ENCODE data around the gene VGLL3.
A peak's percentile ranks its signal among the peaks of the same experiment; 100 is the strongest.
"Not testable (repeated sequence)": the region's sequence is repeated elsewhere in the genome, so short reads cannot be mapped to it uniquely, and the experiment has no call there.

The VGLL3 gene

DNA sequence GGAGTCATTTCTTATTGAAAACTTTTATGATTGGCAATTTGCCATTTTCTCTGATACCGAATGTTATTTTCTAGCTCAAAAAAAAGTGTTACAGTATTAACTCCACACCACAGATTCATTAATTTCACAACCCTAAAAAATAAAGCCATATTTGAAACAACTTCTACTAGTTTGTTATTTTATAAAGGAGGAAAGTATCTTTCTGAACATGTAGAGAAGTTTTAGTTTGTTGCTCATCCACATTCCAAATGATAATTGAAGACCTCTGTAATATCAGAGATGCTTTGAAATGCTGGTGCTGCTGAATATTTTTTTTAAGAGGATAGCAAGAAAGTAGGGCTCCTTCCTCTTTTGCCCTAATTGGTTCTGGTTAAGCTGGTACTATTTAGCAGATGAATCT lies 1.9 kb downstream of the VGLL3 start:
- DNase-seq = no peak

DNA sequence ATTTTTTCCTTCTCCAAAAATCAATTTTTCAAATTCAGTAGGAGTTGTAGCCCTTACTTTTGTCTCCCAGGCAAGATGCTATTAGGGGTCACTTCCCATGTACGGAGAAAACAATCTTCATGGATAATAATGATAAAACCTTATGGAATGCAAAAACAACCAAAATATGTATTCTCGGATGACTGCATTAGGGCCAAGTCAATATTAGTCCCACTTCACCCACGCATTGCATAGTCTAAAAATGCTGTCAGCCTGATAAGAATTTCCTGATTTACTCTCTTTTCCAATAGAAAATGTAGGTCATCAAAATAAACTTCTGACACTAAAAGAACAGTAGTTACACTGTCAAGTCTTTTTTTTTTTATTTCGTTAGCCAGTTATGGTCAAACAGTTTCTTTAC lies 2.7 kb downstream of the VGLL3 start:
- DNase-seq = no peak

DNA sequence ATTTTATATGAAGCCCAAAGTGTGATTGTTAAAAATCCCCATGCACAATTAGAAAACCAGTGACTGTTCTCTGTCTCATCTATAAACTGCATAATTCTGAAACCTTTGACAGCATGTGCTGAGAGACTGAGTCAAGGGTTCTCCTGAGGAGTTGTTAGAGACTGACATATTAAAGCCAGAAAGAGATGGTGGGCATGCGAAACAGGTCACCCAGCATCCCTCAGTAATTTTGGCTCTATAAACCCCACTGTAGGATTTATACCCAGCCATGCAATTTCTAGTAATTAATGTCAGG lies 3.6 kb downstream of the VGLL3 start:
- no peak for DNase-seq

DNA sequence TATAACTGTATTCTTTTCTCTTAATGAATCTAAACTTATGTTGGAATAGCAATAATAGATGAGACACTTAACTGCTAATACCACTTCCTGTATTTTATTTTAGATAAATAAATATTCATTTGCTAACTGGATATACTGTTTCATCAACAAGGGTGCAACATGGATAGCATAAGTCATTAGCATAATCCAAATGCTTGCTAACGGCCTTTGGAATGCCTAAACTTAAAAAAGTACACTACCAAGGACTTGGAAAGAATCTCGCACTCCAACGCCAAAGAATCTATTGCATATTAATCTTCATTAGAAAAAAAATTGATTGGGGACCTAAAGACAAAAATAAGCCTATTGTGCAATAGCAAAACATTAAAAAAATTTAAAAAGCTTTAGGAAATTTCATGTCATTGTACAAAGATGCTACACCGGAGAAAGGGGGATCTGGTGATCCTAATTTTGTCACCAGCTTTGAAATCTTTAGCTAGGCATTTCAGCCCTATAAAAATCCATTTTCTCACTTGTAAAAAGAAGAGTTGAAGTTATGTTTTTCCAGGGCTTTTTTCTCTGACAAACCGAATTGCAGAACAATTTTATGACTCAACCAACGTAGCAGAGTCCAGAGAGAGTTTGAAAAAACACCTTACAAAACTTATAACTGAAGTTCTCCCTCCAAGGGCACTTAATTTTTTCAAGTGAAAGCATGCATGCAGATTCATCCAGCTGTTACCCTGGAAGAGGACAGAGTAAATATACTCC lies 4.1 kb downstream of the VGLL3 start:
- DNase-seq = no peak

DNA sequence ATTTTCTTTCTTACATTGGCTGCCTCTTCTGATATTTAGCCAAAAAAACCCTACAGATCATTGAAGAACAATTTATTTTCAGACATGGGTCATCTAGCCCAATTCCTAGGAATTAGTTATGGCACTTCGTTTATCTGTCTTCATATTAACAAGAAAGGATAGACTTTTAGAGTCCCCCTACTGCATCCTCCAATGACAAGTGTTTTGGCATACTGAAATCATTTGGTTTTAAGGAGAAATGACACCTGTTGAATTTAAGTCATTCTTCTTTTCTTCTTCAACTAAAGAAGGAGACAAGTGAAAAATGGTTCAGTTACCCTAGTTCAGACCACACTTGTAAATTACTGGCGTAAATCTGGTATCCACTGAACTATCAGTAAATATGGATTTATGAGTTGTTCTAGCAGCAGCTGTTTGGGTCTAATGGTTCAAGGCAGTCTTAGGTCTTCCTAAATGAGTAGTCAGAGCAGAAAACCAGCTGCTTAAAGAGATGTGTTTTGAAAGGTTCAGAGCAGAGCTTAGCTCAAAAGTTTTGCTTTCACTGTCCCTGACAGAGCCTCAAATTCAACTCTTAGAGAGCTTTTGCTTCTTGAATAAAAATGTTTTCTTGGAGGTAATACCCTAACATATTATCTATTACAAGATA lies 5.6 kb downstream of the VGLL3 start:
- no peak for DNase-seq

DNA sequence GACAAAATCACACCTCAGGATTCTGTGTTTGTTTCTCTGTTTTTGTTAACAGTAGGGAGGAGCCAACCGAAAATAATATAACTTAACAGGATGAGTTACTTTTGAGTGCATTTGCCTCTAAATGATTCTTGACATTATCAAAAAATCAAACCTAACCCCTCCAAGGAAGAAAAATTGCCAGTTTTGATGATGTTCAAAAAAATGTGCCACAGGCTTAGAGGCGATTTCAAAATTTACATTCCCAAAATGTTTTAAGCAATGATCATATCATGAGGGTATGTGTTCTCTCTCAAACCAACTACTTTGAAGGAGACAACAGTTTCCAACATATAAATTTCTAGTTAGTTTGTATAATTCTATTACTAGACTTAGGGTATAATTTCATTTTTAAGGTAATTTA lies 6.7 kb downstream of the VGLL3 start:
- no peak for DNase-seq

DNA sequence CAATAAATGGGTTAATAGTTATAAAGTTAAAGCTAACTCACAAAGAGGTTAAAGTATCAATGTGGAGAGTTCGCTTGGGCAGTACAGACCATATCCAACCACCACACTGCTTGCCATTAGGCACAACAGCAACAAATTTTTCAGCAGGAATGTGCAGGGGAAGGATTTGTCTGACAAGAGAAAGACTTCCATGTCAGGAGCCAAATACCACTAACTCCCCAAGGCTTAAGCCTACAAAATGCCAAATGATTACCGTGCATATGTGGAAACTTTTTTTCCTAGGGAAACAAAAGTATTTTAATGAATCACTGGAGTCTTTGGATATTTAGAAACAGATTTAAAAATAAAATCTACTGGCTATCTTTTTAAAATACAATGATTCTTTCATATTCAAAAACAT lies 8.1 kb downstream of the VGLL3 start:
- DNase-seq = no peak

DNA sequence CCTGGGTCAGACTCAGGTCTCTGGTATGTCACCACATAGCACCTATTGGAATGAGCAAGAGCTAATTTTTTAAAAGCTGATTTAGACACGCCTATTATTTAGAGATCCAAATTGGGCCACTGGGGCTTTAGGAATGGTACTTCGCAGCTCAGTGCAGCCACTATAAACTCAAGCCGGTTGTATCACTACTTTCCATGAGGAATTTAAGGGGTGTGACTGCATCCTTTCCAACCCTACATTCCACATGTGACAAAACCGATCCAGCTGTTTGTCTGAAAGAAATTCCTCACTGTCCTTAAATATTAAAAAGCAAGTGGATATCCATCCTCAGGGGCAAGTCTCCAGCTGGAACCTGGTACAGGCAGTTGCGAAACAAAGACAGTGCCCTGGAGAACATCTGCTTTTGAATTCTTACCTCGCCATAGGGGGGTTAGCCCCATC lies 12.8 kb downstream of the VGLL3 start:
- no peak for DNase-seq

DNA sequence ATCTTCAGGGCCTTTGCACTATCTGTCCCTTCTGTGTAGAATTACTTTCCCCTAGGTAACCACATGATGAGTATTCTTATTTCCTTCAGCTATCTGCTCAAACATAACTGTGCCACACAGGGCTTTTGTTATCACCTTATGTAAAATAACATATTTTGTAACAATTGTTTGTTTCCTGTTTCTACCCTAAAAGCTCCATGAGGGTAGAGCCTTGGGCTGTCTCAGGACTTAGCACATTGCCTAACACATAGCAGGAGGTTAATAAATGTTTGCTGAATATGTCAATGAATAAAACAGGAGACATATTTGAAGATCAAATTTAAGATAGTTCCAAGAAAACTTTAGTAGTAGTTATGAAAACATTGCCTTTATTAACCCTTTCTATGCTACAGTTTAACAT lies 14.7 kb downstream of the VGLL3 start:
- no peak for DNase-seq

DNA sequence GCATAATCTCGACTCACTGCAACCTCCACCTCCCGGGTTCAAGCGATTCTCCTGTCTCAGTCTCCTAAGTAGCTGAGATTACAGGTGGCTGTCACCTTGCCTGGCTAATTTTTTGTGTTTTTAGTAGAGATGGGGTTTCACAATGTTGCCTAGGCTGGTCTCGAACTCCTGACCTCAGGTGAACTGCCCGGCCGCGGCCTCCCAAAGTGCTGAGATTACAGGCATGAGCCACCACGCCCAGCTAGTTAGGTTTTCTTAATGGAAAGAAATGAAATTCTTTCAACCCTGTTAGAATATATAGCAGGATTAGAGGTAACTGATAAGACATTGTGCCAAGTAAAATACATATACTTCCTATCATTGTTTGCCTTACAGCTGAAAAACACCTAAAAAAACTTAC lies 16.8 kb downstream of the VGLL3 start:
- DNase-seq = not testable (repeated sequence)

DNA sequence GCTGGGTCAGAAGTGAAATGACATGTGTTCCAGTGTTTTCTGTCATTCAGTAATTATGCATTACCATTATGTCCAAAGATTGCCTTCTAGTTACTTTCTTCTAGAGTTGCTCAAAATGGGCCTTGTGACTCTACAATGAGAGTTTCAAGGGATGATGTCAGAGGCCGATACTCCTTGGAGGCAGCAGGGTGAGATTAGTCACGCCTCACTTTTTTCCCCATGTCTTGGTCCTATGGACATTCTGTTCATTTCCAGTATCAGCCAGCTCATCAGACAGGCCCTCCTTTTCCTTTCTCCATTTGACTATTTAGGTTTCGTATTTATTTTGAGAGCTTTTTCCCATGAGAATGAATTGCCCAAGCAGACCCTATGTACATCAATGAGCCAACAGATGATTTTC lies 17.5 kb downstream of the VGLL3 start:
- DNase-seq = no peak

DNA sequence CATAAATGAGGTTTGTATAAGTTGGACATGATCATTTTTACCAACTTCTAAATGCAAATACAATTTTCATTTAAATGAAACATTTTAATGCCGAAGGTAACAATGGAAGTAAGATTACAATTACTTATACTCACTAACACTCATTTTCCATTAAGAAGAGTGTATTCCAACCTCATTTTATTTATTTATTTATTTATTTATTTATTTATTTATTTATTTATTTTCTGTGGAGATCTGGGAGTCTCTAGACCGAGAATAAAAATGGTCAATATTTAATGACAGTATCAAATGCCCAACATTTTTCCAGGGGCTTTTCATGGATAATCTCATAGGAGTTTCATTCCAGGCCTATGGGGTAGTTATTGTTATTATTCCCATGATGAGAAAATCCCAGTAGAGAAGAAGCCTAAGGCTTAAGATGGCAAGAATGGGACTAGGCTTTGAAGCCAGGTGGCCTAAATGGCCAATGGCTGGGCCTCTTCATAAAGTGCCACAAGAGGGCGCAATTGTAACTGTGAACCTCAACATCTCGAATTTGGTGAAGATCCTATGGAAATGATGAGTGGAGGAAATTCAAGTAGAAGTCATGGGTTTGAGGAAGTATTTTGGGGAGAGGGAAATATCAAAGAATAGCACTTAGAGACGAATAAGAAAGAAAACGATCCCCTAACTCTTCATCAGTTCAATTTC lies 21.3 kb downstream of the VGLL3 start:
- peak; percentile 33 for DNase-seq

DNA sequence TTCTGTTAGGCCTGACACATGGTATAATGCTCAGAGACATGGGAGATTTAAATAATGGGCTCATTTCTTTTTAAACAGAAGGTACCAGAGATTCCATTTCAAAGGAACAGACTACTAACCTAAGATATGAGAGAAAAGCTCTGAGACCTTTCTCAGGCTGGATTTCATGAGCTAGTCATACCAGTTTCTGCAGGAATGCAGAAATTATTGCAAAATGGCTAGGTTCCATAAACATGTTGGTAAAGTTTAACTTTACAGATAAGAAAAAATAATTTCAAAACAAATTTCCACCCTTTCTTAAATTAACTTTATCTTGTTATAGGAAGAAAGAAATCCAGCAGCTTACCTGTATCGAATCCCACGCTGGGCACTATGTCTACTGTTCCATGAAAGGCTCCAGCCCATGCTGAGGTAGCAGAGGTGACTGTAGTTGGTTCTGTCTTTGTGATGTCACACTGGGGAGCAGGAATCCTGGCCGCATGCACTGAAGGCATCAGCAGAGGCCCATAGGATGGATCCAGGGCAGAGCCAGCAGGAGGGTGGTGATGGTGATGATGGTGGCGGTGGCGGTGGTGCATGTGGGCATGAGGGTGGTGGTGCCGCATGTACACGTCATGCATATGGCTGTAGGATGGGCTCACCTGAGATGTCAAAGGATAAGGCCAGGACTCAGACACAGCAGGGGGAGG lies 22.6 kb downstream of the VGLL3 start:
- DNase-seq = no peak

DNA sequence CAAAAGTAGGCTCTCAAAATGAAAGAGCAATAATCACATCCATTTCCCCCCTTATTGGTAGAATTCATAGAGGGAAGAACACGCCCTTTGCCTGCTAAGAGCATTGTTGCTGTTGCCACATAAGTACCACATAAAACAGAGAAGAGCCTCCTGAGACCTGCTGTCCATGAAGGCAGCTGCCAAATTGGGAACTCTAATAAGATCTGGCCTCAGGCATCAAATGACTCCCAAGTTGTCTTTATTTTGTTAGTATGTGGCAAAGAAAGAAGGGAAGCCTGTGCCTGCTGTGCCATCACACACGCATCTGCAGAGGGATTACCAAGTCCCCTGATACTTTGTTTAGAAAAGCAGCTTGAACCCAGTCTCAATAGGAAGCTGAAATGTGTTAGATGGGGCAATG lies 23.9 kb downstream of the VGLL3 start:
- DNase-seq = no peak

DNA sequence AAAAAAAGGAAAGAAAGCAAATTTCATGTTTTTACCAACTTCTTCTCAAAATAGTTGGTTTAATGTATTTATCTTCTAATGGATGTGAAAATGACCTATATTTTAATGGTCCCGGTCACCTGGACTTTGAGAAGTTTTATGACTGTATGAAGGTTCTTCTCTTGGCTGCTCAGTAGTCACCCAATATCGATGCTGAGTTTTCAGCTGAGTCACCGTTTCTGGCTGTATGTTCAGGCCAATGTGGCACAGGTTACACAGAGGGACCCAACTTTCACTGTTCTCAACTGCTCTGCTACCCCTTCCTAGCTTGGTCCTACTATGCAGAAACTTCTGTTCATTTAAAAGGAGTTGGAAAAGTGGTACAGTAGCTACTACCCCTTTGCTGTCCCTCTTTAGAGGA lies 25.8 kb downstream of the VGLL3 start:
- DNase-seq = no peak

DNA sequence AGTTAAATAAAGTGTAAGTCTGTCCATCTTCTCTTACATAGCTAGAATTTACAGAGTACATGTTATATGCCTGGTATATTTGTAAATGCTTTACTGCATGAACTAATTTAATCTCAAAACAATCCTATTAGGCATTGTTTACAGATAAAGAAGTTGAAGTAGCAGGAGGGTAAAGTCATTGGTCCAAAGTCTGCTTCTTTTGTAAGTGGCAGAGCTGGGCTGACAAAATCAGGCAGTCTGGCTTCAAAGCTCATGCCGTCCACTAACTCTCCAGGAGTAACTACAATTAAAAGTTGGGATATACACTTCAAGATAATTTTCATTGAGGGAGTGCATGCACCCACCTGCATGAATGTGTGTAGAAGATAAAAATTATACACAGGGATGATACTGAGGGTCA lies 27.3 kb downstream of the VGLL3 start:
- DNase-seq = no peak

DNA sequence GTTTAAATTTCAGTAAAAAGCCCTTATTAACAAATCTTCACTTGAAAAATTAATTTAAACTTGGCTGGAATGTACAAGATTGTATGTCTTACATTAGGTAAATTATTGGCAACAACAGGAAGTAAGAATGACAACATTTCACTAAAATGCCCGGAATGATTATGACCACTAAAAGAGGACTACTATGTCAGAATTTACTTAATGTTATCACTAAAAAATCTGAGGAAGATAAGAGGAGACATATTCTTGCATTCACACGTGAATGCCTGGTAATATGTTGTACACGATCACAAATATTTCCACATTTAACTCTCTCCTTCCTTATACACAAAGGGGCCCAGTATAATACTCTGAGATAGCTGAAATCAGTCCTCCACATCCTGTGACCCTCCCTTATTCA lies 29.7 kb downstream of the VGLL3 start:
- DNase-seq = no peak

DNA sequence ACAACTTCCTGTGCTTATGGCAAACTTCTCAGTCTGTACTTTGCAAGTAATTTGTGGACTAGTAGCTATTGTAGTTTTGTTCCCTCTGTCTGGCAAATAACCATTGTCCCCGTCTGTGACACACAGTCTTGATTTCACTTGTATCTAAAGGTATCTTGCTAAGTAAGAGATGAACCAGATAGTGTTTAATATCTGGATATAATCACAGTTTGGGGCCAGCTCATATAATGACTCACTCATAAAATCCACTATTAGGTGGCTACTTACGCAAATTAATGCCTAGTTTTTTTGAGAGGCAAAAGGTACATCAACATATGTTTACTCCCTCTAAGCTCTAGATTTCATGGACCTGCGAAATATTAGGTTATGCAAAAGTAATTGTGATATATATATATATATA lies 30.4 kb downstream of the VGLL3 start:
- no peak for DNase-seq

DNA sequence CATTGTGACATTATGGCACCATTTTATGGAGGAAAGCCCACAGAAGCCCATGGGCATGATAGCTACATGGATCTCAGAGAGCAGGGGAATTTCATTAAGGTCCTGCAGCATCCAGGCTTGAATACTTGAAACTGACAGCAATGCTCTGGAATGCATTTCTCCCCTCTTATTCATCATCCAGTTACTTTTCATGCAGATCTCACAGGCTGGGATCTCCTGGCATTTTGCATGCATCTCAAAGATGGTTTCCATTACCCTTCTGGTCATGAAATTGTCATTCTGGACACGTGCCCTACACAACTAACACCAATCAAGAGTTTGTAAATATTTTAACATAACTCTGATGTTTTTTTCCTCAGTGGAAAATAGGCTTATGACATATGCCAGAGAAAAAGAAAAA lies 32.4 kb downstream of the VGLL3 start:
- DNase-seq = no peak

DNA sequence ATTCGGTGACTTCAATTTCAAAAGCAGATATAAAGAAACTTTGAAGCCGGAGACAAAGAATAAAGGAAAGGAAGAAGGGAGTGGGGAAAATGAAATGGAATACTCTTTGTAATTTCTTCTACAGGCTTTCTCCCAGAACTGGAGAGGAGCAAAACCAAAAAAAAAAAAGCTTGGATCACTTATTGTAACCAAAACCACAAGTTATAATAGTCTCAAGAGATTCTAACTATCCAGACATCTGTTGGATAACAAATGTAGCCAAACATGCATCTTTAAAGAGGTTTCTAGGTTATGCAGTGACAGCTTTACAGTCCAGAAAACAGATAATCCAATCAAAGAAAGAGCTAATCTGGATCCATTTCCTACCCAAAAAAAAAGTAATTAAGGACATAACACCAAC lies 36.2 kb downstream of the VGLL3 start:
- no peak for DNase-seq

DNA sequence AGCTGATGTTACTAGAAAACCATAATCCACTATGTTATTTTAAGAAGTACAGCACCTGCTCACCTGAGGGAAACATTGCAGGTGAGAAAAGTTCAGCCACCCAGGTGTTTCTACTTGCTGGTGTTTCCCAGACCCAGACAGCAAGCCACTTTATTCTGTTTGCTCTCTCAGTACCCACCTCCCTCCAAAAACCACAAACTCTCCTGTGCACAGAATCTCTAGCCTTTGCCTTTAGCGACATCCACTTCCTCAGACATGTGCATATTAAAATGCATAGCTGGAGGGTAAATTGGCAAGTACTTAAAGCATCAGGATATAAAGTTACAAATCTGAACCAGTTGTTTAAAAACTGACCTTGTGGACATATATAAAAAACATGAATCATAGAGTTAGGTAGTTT lies 36.7 kb downstream of the VGLL3 start:
- DNase-seq = no peak

DNA sequence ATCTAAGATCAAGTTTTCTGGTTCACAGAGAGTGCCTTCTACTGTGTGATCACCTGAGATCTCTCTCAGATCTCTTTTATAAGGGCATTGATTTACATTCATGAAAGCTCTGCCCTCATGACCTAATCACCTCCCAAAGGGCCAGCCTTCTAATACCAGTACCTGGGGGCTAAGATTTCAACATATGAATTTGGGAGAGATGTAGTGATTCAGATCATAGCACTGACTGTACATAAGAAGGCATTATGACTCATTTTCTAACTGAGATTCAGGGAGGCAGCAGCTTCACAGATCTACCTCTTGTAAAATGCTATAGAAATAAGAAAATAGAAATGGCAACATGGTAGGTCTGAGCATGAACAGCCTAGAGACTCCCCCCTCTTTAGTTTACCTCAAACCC lies 39.6 kb downstream of the VGLL3 start:
- DNase-seq = no peak

DNA sequence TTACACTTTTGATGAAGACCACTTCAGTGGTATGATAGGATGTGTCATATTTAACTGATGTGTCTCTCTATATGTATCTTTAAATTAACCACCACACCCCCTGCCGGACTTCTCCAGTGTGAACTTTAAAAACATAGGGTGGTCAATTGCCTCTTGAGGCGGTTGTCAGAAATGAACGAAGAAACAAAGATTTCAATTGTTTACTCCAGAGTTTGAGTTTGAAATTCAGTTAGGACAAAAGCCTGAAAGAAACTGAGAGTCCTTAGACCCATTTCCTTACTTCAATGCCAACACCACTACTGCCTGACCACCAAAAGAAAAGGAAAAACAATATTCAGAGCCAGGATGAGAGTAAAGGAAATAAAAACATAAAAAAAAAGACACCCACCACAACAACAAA lies 40.2 kb downstream of the VGLL3 start:
- DNase-seq = no peak

DNA sequence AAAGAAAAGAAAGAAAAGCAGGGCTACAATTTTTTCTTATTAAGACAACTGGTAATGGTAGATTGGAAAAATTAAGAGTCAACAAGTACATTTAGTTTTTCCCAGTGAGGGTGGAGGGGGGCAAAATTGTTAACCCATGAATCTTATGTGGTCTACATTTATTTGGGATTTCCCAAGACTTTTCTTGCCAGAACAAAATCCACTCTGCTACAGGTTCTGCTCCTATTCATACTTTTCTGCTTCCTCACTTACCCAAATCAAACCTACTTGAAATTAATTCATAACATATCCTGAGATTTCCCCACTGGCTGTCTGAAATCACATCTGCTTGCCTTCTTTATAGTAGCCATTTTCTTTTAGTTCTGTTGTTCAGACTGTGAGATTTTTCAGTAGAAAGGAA lies 41.1 kb downstream of the VGLL3 start:
- DNase-seq = no peak
